GM21825 (cell line): ENCODE results near the gene AKT2.

ENCODE experiments used
- ATAC-seq: cut with Tn5 transposase; IDR thresholded peaks from one replicate; pipeline ENCODE4 v1.9.1; 2021; ENCODE audit warnings: mild to moderate bottlenecking, moderate library complexity; ENCODE audit not compliant: unreplicated experiment

Gene AKT2

GRCh38 chr19:40238775-40239174 is 46.4 kb downstream of the AKT2 start:
- ATAC-seq = no peak

- ATAC-seq = no peak
Measured at GRCh38 chr19:40237791-40238190, 47.4 kb downstream of the AKT2 start.

GRCh38 chr19:40236366-40236765 is 48.8 kb downstream of the AKT2 start:
- no peak for ATAC-seq

GRCh38 chr19:40236026-40236355 is 49.2 kb downstream of the AKT2 start:
- ATAC-seq = no peak

- ATAC-seq = no peak
Measured at GRCh38 chr19:40235238-40236025, 49.7 kb downstream of the AKT2 start.

GRCh38 chr19:40234429-40235237 is 50.5 kb downstream of the AKT2 start:
- no peak for ATAC-seq

GRCh38 chr19:40233811-40234389 is 51.2 kb downstream of the AKT2 start:
- no peak for ATAC-seq

GRCh38 chr19:40232949-40233810 is 52.0 kb downstream of the AKT2 start:
- ATAC-seq = no peak

- ATAC-seq = no peak
Measured at GRCh38 chr19:40232479-40232878, 52.7 kb downstream of the AKT2 start.

- no peak for ATAC-seq
Measured at GRCh38 chr19:40231544-40232424, 53.4 kb downstream of the AKT2 start.

- no peak for ATAC-seq
Measured at GRCh38 chr19:40231057-40231456, 54.1 kb downstream of the AKT2 start.

GRCh38 chr19:40229926-40230417 is 55.2 kb downstream of the AKT2 start:
- no peak for ATAC-seq

- ATAC-seq = no peak
Measured at GRCh38 chr19:40229484-40229883, 55.7 kb downstream of the AKT2 start.

GRCh38 chr19:40228863-40229262 is 56.3 kb downstream of the AKT2 start:
- ATAC-seq = no peak

GRCh38 chr19:40228346-40228745 is 56.8 kb downstream of the AKT2 start:
- no peak for ATAC-seq

GRCh38 chr19:40225440-40226305 is 59.5 kb downstream of the AKT2 start:
- no peak for ATAC-seq

- ATAC-seq = no peak
Measured at GRCh38 chr19:40224342-40225150, 60.6 kb downstream of the AKT2 start.
